Breast epithelium (tissue), 3 donors: Measurements from ENCODE around the gene AGO3.

Experiments
- POLR2AphosphoS5 ChIP-seq, 3 donors: sonication (generic); formaldehyde crosslinking; IDR thresholded peaks; one replicate each; pipeline ENCODE4 v1.6.1; 2017; ENCODE audit warnings: antibody characterized with exemption in 3 of 3
- TF ChIP-seq, protein P1 (sequence below), 3 donors: fragments of 450-650 bp; IDR thresholded peaks; one replicate each; pipeline ENCODE4 v1.5.1; 2016 to 2017; ENCODE audit warnings: antibody characterized with exemption in 3 of 3, mild to moderate bottlenecking in 3 of 3, moderate library complexity in 3 of 3

DNA sequence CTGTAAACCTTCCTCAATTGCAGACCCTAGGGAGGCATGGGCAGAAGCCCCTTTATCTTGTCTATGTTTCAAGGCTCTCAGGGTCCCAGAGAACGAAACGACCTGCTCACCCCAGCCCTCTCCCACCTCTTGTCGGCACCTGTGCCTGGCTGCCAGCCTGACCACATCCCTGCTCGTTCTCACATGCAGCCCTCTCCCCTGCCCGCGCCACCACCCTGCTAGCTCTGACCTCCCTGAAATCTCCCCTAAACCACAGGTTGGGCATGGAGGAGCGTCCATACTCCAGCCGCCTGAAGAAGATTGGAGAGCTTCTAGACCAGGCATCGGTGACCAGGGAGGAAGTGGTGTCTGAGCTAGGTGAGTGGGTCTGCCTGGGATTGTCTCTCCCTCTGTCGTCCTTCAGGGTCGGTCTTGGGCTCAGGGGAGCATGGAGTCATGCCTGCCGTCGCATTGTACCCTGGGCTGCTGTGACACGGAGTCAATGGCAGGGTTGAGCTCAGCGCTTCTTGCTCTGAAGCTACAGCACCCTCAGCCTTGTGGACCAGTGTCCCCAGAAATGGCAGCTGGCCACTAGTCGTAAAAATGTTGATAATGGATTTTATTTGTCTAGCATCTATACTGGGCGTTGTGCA, 161.4 kb downstream of the AGO3 start:
- TF ChIP-seq, protein P1, sequence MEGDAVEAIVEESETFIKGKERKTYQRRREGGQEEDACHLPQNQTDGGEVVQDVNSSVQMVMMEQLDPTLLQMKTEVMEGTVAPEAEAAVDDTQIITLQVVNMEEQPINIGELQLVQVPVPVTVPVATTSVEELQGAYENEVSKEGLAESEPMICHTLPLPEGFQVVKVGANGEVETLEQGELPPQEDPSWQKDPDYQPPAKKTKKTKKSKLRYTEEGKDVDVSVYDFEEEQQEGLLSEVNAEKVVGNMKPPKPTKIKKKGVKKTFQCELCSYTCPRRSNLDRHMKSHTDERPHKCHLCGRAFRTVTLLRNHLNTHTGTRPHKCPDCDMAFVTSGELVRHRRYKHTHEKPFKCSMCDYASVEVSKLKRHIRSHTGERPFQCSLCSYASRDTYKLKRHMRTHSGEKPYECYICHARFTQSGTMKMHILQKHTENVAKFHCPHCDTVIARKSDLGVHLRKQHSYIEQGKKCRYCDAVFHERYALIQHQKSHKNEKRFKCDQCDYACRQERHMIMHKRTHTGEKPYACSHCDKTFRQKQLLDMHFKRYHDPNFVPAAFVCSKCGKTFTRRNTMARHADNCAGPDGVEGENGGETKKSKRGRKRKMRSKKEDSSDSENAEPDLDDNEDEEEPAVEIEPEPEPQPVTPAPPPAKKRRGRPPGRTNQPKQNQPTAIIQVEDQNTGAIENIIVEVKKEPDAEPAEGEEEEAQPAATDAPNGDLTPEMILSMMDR (IDR thresholded peaks at IDR 0.05) = no peak
- TF ChIP-seq POLR2AphosphoS5 (IDR thresholded peaks at IDR 0.05) = no peak
